GM21381 (cell line): ENCODE results near the gene TFEB.
"Not testable (repeated sequence)": the region's sequence is repeated elsewhere in the genome, so short reads cannot be mapped to it uniquely, and the experiment has no call there.

ENCODE experiments used
- ATAC-seq: cut with Tn5 transposase; IDR thresholded peaks from one replicate; pipeline ENCODE4 v1.9.1; 2021; ENCODE audit warnings: mild to moderate bottlenecking, moderate library complexity; ENCODE audit not compliant: unreplicated experiment

TFEB gene

GRCh38 chr6:41766043-41766664 lies 30.7 kb upstream of the TFEB start:
- ATAC-seq, result not testable (repeated sequence)

- no peak for ATAC-seq
Measured at GRCh38 chr6:41763470-41763869, 28.1 kb upstream of the TFEB start.

DNA sequence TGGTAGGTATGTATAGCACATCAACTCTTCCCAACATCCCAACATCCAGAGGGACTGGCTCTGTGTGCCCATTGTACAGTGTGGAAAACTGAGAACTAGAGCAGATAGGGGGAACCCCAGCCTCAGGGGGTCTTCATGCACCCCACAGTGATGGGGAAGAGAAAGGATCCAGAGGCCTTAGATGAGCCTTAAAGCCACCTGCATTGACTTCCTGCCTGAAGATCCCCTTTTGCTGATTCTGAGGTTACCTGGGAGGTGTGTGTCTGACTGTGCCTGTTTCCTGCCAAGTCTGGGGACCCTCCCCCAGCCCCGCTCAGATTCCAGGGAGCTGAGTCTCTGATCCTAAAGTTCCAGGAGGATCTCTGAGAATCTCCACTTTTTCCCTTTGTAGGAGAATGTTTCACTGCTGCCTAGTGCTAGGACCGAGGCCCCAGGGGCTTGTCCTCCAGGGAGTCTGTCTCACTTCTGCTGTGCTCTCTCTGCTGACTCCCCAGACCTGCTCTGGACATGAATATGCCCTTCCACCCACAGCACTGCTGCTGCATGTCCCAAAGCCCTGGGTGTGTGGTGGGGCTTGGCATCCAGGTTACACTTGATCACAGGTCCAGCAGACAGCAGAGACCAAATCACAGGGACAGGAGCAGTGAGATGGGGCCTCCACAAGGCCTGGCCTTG lies 24.6 kb upstream of the TFEB start:
- ATAC-seq, result no peak

GRCh38 chr6:41759106-41759904 lies 23.9 kb upstream of the TFEB start:
- no peak for ATAC-seq

- ATAC-seq, result no peak
Measured at GRCh38 chr6:41758641-41759035, 23.2 kb upstream of the TFEB start.

DNA sequence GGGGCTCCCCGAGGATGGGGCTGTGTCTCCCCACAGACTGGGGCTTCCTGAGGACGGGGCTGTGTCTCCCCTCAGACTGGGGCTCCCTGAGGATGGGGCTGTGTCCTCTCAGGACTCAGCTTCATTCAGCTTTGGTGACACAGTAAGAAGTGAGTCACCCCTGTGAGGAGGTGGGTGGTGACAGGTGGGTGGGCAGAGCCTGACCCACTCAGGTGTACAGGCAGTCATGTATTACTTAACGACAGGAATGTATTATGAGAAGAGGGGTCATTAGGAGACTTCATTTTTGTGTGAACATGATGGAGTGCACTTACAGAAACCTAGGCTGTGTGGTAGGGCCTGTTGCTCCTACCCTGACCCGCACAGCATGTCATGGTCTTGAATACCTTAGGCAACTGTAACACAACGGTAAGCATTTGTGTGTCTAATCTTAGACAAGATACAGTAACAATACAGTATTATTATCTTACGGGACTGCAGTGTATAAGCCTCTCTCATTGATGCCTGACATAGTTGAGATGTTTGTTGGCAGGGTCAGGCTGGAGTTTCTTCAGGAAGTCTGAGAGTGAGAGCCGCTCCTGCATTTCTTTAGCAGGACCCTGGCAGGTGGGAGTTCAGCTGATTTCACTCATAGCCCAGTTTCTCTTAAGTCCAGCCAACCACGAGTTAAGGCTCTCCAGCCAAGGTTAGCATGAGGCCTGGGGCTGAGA lies 22.7 kb upstream of the TFEB start:
- no peak for ATAC-seq

GRCh38 chr6:41757271-41757670 lies 21.9 kb upstream of the TFEB start:
- ATAC-seq, result no peak

- no peak for ATAC-seq
Measured at GRCh38 chr6:41756354-41756753, 20.9 kb upstream of the TFEB start.

DNA sequence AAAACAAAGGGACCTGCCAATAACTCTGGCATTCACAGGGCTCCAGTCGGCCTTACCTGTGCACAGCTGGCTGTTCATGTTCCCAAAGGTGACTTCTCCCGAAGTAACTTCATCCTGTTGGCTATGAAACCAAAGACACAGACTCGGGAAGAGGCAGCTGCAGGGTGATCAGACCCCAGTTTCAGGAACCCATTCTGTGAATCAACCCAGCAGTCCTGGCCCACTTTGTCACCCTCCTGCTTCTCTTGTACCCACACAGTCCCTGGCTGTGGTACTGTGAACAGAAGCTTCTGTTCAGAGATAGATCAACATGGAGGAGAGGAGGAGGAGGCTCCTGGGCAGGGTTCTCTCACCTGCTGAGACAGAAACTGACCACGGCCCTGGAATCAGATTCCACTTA lies 20.5 kb upstream of the TFEB start:
- no peak for ATAC-seq

DNA sequence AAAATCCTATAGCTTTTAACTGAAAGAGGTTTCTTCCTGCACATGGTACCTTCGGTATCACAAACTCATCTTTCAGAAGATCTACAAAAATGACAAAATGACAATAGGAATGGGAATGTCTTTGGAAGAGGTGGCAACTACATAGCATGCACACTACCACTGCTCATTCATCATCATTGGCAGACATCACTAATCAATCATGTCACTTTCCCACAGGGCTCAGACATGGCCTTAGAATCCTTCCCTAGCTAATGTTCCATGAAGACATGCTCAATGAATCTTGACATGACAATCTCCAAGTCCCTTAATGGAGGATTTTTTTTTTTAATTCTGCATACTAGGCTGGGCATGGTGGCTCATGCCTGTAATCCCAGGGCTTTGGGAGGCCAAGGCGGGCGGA lies 15.0 kb upstream of the TFEB start:
- ATAC-seq, result no peak

GRCh38 chr6:41748542-41748941 lies 13.1 kb upstream of the TFEB start:
- no peak for ATAC-seq

DNA sequence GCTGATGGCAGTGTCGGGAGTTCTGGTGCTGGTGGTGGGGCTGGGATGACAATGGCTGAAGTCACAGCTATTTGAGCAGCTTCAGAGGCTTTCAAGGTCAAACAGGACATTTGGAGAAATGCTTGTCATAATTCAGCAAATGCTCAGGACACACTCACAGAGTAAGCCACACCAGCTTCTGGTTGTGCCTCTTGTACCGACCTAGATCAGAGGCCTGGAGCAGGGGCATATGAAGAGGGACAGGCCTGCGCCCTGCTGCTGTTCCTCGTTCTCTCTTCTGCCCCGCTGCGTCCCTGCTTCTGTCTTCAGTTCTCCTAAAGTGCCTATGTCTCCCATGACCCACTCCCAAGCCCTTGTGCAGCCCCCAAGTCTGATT lies 12.7 kb upstream of the TFEB start:
- ATAC-seq, result no peak

GRCh38 chr6:41747256-41748101 lies 12.1 kb upstream of the TFEB start, which contains the start of gene PGC:
TSS of gene PGC (minus strand) at chr6:41747397. CDS start at chr6:41747334, 63 bp downstream.
- no peak for ATAC-seq

- ATAC-seq, result no peak
Measured at GRCh38 chr6:41746107-41746506, 10.7 kb upstream of the TFEB start.

GRCh38 chr6:41744236-41744787 lies 8.9 kb upstream of the TFEB start:
- ATAC-seq, result no peak

- ATAC-seq, result no peak
Measured at GRCh38 chr6:41743406-41744235, 8.2 kb upstream of the TFEB start.

DNA sequence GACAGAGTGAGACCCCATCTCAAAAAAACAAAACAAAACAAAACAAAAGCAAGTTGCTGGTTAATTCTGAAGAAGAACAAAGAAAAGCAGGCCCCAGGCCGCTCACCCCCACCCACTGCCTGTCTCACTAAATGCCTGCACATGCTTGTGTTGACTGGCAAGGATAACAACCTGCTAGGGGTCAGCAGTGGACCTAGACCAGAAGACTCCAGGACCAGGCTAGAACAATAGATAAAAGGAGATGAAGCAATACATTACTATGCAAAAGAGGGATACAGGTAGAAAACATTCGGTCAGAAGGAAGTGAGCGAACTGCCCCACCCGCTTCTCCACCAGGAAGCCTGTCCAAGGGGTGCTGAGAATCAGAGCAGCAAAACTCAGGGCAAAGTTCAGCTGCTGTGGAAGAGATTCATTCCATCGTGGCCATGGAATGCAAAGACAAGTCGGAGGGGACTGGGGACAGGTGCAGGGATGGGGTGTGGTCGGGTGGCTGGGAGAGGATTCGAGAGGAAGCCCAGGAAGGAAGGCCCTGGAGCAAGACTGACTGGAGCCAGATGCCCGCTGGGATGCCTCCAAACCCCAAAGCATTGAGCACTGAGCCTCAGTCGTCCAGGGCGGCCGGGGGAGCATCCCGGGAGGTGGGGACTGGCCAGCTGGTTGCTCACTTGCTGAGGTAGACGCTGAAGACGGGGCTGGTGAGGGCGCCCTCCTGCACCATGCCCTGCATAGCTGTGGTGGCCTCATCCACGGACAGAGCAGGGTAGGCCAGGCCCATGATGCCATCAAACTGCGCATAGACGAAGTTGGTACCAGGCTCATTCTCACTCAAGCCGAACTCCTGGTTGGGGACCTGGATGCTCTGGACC lies 6.5 kb upstream of the TFEB start:
- no peak for ATAC-seq
